ENCODE data around the gene GPX4.

GPX4 gene

DNA sequence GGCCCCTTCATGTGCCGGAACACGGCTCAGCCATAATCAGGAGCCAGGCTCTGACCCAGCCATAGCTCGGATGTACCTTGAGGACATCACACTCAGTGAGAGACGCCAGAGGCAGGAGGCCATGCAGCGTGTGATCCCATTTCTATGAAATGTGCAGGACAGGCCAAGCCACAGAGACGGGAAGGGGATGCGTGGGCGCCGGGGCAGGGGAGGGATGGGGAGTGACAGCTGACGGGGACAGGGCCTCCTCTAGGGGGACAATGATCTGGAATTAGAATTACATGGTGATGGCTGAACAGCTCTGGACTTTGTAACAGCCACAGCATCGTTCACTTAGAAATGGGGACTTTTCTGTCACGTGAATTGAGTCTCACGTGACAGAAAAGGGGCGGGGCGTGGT is 35.3 kb downstream of the GPX4 start:
- Histone ChIP-seq H3K9ac (ENCODE audit: low read length in 2 of 2) (no peak overlapping the region), H3K36me3 (ENCODE audit: control insufficient read depth in 2 of 2, insufficient read depth in 2 of 2, low read length in 2 of 2) (peaks cover 4 to 5% of the 10 kb centered on the region in 2 donors), H3K27me3 (ENCODE audit: control insufficient read depth in 1 of 2, insufficient read depth in 2 of 2, low read length in 2 of 2) (no peaks in the 10 kb centered on the region), H3K9me3 (ENCODE audit: control insufficient read depth in 2 of 2, low read length in 2 of 2) (no peaks in the 10 kb centered on the region), H3K4me1 (ENCODE audit: control insufficient read depth, insufficient read depth, low read length) (peaks cover 7% of the 10 kb centered on the region), H3K27ac (ENCODE audit: low read length) (no peak overlapping the region), H3K4me3 (ENCODE audit: low read length in 2 of 2) (no peak overlapping the region)

DNA sequence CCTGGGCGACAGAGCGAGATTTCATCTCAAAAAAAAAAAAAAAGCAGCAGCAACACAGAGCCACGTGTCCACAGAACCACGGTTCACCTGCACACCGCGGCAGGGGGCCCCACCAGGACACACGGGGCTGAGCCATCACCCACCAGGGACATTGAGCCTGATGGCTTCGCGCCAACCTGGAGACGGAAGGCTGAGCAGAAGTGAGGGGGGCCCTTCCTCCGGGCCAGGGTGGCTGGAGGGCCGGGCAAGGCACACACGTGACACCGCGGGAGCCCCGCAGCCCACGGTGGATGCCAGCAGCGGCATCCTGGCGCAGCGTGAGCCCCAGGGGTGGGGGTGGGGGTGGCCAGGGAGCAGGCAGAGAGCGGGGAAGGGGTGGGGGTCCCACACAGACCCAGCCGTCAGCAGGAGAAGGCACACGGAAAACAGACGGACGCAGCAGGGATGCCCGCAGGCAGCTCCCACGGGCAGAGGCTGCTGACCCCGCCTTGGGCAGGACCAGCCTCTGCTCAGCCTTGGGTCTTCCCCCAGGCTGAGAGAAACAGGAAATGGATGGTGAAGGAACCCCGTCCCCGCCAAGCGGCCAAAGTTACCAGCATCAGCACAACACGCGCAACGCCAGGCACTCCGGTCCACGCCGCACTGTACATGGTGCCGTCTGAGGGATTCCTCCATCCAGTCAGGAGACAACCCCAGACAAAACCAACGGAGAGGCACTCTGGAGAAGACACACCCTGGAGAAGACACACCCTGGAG is 36.7 kb downstream of the GPX4 start:
- no peak overlapping the region for H3K9ac ChIP-seq (ENCODE audit: low read length in 2 of 2)
- H3K27me3 ChIP-seq (ENCODE audit: control insufficient read depth in 1 of 2, insufficient read depth in 2 of 2, low read length in 2 of 2): no peaks in the 10 kb centered on the region
- H3K36me3 ChIP-seq (ENCODE audit: control insufficient read depth in 2 of 2, insufficient read depth in 2 of 2, low read length in 2 of 2): peaks cover 4 to 5% of the 10 kb centered on the region in 2 donors
- H3K4me1 ChIP-seq (ENCODE audit: control insufficient read depth, insufficient read depth, low read length): peaks cover 6% of the 10 kb centered on the region
- no peaks in the 10 kb centered on the region for H3K9me3 ChIP-seq (ENCODE audit: control insufficient read depth in 2 of 2, low read length in 2 of 2)
- H3K4me3 ChIP-seq (ENCODE audit: low read length in 2 of 2): no peak overlapping the region
- no peak overlapping the region for H3K27ac ChIP-seq (ENCODE audit: low read length)

DNA sequence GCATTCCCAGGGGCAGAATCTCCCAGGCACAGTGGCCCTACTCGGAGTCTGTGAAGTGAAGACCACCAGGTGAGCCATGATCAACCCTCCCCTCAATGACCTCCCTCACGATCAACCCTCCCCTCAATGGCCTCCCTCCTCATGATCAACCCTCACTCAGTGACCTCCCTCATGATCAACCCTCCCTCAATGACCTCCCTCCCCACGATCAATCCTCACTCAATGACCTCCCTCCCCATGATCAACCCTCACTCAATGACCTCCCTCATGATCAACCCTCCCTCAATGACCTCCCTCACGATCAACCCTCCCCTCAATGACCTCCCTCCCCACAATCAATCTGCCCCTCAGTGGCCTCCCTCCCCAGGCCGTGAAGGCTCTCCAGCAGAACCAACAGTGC is 38.1 kb downstream of the GPX4 start:
- no peak overlapping the region for H3K9ac ChIP-seq (ENCODE audit: low read length in 2 of 2)
- H3K9me3 ChIP-seq (ENCODE audit: control insufficient read depth in 2 of 2, low read length in 2 of 2): no peaks in the 10 kb centered on the region
- no peaks in the 10 kb centered on the region for H3K4me1 ChIP-seq (ENCODE audit: control insufficient read depth, insufficient read depth, low read length)
- no peak overlapping the region for H3K4me3 ChIP-seq (ENCODE audit: low read length in 2 of 2)
- H3K27ac ChIP-seq (ENCODE audit: low read length): no peak overlapping the region
- H3K27me3 ChIP-seq (ENCODE audit: control insufficient read depth in 1 of 2, insufficient read depth in 2 of 2, low read length in 2 of 2): no peaks in the 10 kb centered on the region
- peaks cover 5 to 8% of the 10 kb centered on the region in 2 donors for H3K36me3 ChIP-seq (ENCODE audit: control insufficient read depth in 2 of 2, insufficient read depth in 2 of 2, low read length in 2 of 2)

DNA sequence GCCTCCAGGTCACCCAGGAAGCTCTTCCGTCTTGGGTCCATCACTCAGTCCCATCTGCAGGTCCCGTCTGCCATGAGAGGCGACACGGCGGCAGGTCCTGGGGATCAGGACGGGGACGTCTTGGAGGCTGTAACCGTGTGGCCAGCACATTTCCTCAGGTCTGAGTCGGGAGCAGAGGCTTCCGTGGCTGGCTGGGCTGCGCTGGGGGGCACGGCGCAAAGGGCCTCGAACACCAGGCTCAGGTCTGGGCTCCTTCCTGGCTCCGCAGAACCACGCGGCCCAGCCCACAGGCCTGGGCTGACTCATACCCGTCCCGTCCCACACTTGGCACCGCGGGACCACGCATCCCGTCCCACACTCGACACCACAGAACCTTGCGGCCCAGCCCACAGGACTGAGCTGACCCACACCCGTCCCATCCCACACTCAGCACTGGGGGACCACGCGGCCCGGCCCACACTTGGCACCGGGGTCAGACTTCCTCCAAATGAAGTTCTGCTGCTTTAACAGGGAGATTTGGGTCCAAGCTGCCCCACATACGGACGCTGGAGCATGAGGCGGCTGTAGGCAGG is 40.1 kb downstream of the GPX4 start:
- Histone ChIP-seq H3K4me1 (ENCODE audit: control insufficient read depth, insufficient read depth, low read length) (no peaks in the 10 kb centered on the region), H3K9ac (ENCODE audit: low read length in 2 of 2) (no peak overlapping the region), H3K27me3 (ENCODE audit: control insufficient read depth in 1 of 2, insufficient read depth in 2 of 2, low read length in 2 of 2) (no peaks in the 10 kb centered on the region), H3K36me3 (ENCODE audit: control insufficient read depth in 2 of 2, insufficient read depth in 2 of 2, low read length in 2 of 2) (peaks cover 5 to 8% of the 10 kb centered on the region in 2 donors), H3K4me3 (ENCODE audit: low read length in 2 of 2) (no peak overlapping the region), H3K9me3 (ENCODE audit: control insufficient read depth in 2 of 2, low read length in 2 of 2) (no peaks in the 10 kb centered on the region), H3K27ac (ENCODE audit: low read length) (no peak overlapping the region)

DNA sequence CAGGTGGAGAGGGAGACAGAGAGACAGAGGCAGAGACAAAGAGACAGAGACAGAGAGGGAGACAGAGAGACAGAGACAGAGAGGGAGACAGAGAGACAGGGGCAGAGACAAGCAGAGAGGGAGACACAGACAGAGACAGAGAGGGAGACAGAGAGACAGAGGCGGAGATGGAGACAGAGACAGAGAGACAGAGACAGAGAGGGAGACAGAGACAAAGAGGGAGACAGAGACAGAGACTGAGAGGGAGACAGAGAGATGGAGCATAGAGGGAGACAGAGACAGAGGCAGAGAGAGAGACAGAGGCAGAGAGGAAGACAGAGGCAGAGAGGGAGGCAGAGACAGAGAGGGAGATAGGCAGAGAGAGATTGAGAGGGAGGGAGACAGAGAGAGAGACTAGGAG is 40.9 kb downstream of the GPX4 start:
- H3K27me3 ChIP-seq (ENCODE audit: control insufficient read depth in 1 of 2, insufficient read depth in 2 of 2, low read length in 2 of 2): no peaks in the 10 kb centered on the region
- no peak overlapping the region for H3K9ac ChIP-seq (ENCODE audit: low read length in 2 of 2)
- H3K4me3 ChIP-seq (ENCODE audit: low read length in 2 of 2): no peak overlapping the region
- peaks cover 5 to 8% of the 10 kb centered on the region in 2 donors for H3K36me3 ChIP-seq (ENCODE audit: control insufficient read depth in 2 of 2, insufficient read depth in 2 of 2, low read length in 2 of 2)
- no peaks in the 10 kb centered on the region for H3K9me3 ChIP-seq (ENCODE audit: control insufficient read depth in 2 of 2, low read length in 2 of 2)
- no peaks in the 10 kb centered on the region for H3K4me1 ChIP-seq (ENCODE audit: control insufficient read depth, insufficient read depth, low read length)
- H3K27ac ChIP-seq (ENCODE audit: low read length): no peak overlapping the region

DNA sequence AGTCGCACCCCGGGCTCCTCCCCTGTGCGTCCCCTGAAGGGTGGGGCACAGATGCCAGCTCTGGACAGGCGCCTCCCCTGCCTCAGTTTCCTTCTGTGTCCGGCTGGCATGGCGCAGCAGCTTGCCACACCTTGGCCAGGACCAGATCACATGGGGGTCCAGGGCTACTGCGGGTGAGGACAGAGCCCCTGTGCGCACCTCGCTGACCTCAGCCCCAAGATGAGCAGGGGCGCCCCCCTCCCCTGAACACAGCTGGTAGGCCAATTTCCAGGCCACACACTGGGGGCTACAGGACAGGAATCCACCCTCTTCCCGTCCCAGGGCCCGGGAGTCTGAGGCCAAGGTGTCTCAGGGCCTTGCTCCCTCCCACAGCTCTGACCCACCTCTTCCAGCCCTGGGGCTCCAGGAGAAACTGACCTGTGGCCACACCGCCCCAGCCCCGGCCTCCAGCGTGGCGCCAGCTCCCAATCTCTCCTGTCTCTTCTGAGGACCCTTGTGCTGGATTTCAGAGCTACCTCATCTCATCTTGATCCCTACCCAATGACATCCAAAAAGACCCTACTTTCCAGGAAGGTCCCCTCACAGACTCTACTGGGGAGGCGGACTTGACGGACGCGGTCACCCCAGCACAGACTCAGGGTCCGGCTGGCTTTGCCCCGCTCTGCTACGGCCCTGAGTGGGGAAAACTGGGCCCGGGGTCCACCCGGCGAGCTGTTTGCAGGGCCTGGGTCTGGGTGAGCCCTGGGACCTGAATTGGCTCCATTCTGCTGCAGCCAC is 42.0 kb downstream of the GPX4 start:
- Histone ChIP-seq H3K4me1 (ENCODE audit: control insufficient read depth, insufficient read depth, low read length) (peaks cover 3% of the 10 kb centered on the region), H3K4me3 (ENCODE audit: low read length in 2 of 2) (no peak overlapping the region), H3K27ac (ENCODE audit: low read length) (no peak overlapping the region), H3K36me3 (ENCODE audit: control insufficient read depth in 2 of 2, insufficient read depth in 2 of 2, low read length in 2 of 2) (peaks cover 5 to 8% of the 10 kb centered on the region in 2 donors), H3K9ac (ENCODE audit: low read length in 2 of 2) (no peak overlapping the region), H3K27me3 (ENCODE audit: control insufficient read depth in 1 of 2, insufficient read depth in 2 of 2, low read length in 2 of 2) (no peaks in the 10 kb centered on the region), H3K9me3 (ENCODE audit: control insufficient read depth in 2 of 2, low read length in 2 of 2) (no peaks in the 10 kb centered on the region)

DNA sequence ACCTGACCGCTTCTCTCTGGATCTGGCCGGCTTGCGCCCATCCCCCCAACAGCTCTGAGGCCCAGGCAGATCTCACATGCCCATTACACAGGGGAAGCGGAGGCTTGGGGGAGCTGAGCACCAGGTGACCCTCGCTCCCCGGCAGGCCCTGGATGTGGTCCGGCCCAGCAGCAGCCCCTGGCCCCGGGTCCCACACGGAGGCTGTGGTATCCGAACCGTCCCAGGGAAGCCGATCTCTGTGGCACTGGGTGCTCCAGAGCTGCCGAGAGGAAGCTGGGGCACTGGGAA is 42.6 kb downstream of the GPX4 start:
- Histone ChIP-seq H3K9me3 (ENCODE audit: control insufficient read depth in 2 of 2, low read length in 2 of 2) (no peaks in the 10 kb centered on the region), H3K9ac (ENCODE audit: low read length in 2 of 2) (no peak overlapping the region), H3K36me3 (ENCODE audit: control insufficient read depth in 2 of 2, insufficient read depth in 2 of 2, low read length in 2 of 2) (peaks cover 5 to 8% of the 10 kb centered on the region in 2 donors), H3K27me3 (ENCODE audit: control insufficient read depth in 1 of 2, insufficient read depth in 2 of 2, low read length in 2 of 2) (no peaks in the 10 kb centered on the region), H3K4me3 (ENCODE audit: low read length in 2 of 2) (no peak overlapping the region), H3K27ac (ENCODE audit: low read length) (no peak overlapping the region), H3K4me1 (ENCODE audit: control insufficient read depth, insufficient read depth, low read length) (peaks cover 3% of the 10 kb centered on the region)

DNA sequence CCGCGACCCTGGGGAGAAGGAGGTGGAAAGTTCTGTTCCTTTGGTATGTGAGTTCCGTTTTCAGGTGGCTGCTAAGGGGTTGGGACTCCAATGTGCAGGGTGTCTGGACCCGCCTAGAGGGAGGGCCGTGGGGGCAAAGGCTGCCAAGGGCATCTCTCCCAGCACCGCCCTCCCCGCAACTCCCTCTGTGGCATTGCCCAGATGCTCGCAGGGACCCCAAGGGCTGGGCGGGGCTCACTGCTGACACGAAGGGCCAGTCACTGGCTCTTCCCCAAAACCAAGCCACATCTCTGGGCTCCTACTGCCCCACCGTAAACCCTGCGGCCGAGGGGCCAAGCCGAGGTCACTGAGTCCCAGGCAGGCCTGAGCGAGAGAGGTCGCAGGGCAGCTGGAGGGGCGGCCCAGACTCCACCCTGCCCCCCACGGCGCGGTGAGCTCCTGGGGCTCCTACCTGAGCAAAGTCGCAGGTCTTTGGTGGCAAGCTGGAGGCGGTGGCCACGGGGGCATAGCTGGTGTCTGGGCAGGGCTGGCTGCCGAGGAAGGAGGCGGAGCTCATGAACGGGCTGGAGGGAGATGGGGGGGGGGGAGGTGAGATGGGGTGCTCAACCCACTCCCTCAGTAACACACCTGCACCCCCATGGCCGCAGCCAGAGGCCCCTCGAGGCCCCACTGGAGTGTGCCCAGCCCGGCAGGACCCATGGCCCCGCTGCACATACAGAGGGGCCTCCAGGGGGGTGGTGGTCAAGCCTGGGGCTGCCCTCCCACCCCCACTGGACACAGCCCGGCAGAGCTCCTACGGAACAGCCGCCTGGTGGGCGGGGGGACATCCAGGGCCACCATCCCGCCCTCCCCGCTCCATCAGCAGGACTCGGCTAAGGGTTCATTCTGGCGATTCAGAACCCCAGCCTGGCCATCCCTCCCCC is 43.3 kb downstream of the GPX4 start:
- H3K9me3 ChIP-seq (ENCODE audit: control insufficient read depth in 2 of 2, low read length in 2 of 2): no peaks in the 10 kb centered on the region
- no peak overlapping the region for H3K27ac ChIP-seq (ENCODE audit: low read length)
- H3K4me3 ChIP-seq (ENCODE audit: low read length in 2 of 2): no peak overlapping the region
- peaks cover 5 to 10% of the 10 kb centered on the region in 2 donors for H3K36me3 ChIP-seq (ENCODE audit: control insufficient read depth in 2 of 2, insufficient read depth in 2 of 2, low read length in 2 of 2)
- no peaks in the 10 kb centered on the region for H3K27me3 ChIP-seq (ENCODE audit: control insufficient read depth in 1 of 2, insufficient read depth in 2 of 2, low read length in 2 of 2)
- no peak overlapping the region for H3K9ac ChIP-seq (ENCODE audit: low read length in 2 of 2)
- peaks cover 3% of the 10 kb centered on the region for H3K4me1 ChIP-seq (ENCODE audit: control insufficient read depth, insufficient read depth, low read length)

DNA sequence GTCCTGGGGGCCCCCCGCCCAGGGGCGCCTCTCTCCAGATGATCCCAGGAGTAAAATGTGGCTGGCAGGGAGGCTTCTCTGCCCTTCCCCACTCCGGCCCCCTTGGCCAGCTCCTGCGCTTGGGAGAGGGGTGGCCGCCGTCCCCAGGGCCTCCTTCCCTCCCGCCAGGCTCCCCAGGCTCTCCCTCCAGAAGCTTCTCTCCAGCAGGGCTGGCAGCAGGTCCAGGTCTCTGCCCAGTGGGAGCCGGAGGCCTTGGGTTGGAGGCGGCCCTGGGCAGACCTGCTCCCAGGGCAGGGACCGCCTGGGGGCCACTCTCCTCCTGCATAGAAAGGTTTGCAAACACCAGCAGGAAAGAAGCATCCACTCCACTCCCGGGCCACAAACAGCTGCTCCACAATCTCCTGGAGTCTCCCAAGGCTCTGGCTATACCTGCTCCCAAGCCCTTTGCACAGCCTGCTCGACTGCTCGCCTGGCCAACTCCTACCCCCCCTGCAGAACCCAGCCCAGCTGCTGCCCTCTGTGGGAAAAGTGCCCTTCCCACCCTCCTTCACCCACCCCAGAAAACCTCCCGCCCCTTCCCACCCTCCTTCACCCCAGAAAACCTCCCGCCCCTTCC is 44.2 kb downstream of the GPX4 start:
- no peak overlapping the region for H3K4me3 ChIP-seq (ENCODE audit: low read length in 2 of 2)
- peaks cover 3% of the 10 kb centered on the region for H3K4me1 ChIP-seq (ENCODE audit: control insufficient read depth, insufficient read depth, low read length)
- no peak overlapping the region for H3K9ac ChIP-seq (ENCODE audit: low read length in 2 of 2)
- no peak overlapping the region for H3K27ac ChIP-seq (ENCODE audit: low read length)
- no peaks in the 10 kb centered on the region for H3K9me3 ChIP-seq (ENCODE audit: control insufficient read depth in 2 of 2, low read length in 2 of 2)
- H3K36me3 ChIP-seq (ENCODE audit: control insufficient read depth in 2 of 2, insufficient read depth in 2 of 2, low read length in 2 of 2): peaks cover 2 to 8% of the 10 kb centered on the region in 2 donors
- H3K27me3 ChIP-seq (ENCODE audit: control insufficient read depth in 1 of 2, insufficient read depth in 2 of 2, low read length in 2 of 2): no peaks in the 10 kb centered on the region
